DMS 273 (cell line): Measurements from ENCODE around the gene MAP1B.

Source experiments
- DNase-seq: peaks from one replicate; lab custom pipeline; 2025; ENCODE audit not compliant: unreplicated experiment; lab: John Stamatoyannopoulos, UW

The MAP1B gene

GRCh38 chr5:72096602-72097188 lies 10.6 kb upstream of the MAP1B start:
- DNase-seq: no peak

- DNase-seq: no peak
Observed at GRCh38 chr5:72101828-72102227, 5.4 kb upstream of the MAP1B start.

GRCh38 chr5:72106817-72107130 lies 501 bp upstream of the MAP1B start:
- no peak for DNase-seq

GRCh38 chr5:72107901-72108201 lies 576 bp downstream of the MAP1B start:
- DNase-seq: peak; percentile 78

GRCh38 chr5:72108202-72109061 lies 1.2 kb downstream of the MAP1B start:
- DNase-seq: peak; percentile 84

- DNase-seq: no peak
Observed at GRCh38 chr5:72109062-72109411, 1.8 kb downstream of the MAP1B start.

GRCh38 chr5:72109625-72110024 lies 2.4 kb downstream of the MAP1B start:
- no peak for DNase-seq

GRCh38 chr5:72110394-72111013 lies 3.2 kb downstream of the MAP1B start:
- peak; percentile 39 for DNase-seq

- no peak for DNase-seq
Observed at GRCh38 chr5:72112389-72112788, 5.1 kb downstream of the MAP1B start.

GRCh38 chr5:72114629-72115028 lies 7.4 kb downstream of the MAP1B start:
- no peak for DNase-seq

- no peak for DNase-seq
Observed at GRCh38 chr5:72115296-72115695, 8.0 kb downstream of the MAP1B start.

- no peak for DNase-seq
Observed at GRCh38 chr5:72117307-72117706, 10.0 kb downstream of the MAP1B start.

- DNase-seq: no peak
Observed at GRCh38 chr5:72121052-72121779, 13.9 kb downstream of the MAP1B start.

- DNase-seq: no peak
Observed at GRCh38 chr5:72121780-72122445, 14.6 kb downstream of the MAP1B start.

GRCh38 chr5:72122602-72123001 lies 15.3 kb downstream of the MAP1B start:
- DNase-seq: no peak

- DNase-seq: no peak
Observed at GRCh38 chr5:72123764-72124376, 16.6 kb downstream of the MAP1B start.

GRCh38 chr5:72125271-72125940 lies 18.1 kb downstream of the MAP1B start:
- no peak for DNase-seq

GRCh38 chr5:72125941-72126620 lies 18.8 kb downstream of the MAP1B start:
- no peak for DNase-seq

GRCh38 chr5:72126796-72127195 lies 19.5 kb downstream of the MAP1B start:
- no peak for DNase-seq

- DNase-seq: no peak
Observed at GRCh38 chr5:72129725-72130124, 22.4 kb downstream of the MAP1B start.
